Hepatocyte (in vitro differentiated cells): Measurements from ENCODE around the gene NHSL2. TPM values are rescaled to one million over a fixed set of nuclear protein-coding genes. Genes with fewer than 3 reads are reported as not detected.

Source experiments
- DNase-seq: peaks from one replicate; pipeline ENCODE4 v3.0.0-alpha.2; 2016; ENCODE audit warnings: low spot score
- H2AFZ ChIP-seq: fragments of 200-600 bp; sonication (generic); 2 replicates; pipeline ENCODE4 v1.6.0; 2016; ENCODE audit warnings: antibody characterized with exemption, mild to moderate bottlenecking
- H3K27ac ChIP-seq: fragments of 200-600 bp; sonication (generic); 2 replicates; pipeline ENCODE4 v1.5.1; 2016; ENCODE audit warnings: mild to moderate bottlenecking
- H3K27me3 ChIP-seq: fragments of 200-600 bp; sonication (generic); 2 replicates; pipeline ENCODE4 v1.6.1; 2016
- H3K36me3 ChIP-seq: fragments of 200-600 bp; sonication (generic); replicated peaks from 2 replicates; pipeline ENCODE4 v1.5.1; 2016; ENCODE audit warnings: low read depth; ENCODE audit not compliant: insufficient read depth
- H3K4me1 ChIP-seq: fragments of 200-600 bp; sonication (generic); 2 replicates; pipeline ENCODE4 v1.5.1; 2016; ENCODE audit warnings: mild to moderate bottlenecking, moderate library complexity; ENCODE audit not compliant: insufficient read depth
- H3K4me2 ChIP-seq: fragments of 200-600 bp; sonication (generic); 2 replicates; pipeline ENCODE4 v1.6.0; 2016
- H3K4me3 ChIP-seq: fragments of 200-600 bp; sonication (generic); 2 replicates; pipeline ENCODE4 v1.5.1; 2016; ENCODE audit warnings: mild to moderate bottlenecking
- H3K79me2 ChIP-seq: fragments of 200-600 bp; sonication (generic); 2 replicates; pipeline ENCODE4 v1.6.0; 2017; ENCODE audit warnings: mild to moderate bottlenecking
- H3K9me2 ChIP-seq: fragments of 200-600 bp; sonication (generic); replicated peaks from 2 replicates; pipeline ENCODE4 v1.6.0; 2017; ENCODE audit warnings: mild to moderate bottlenecking; ENCODE audit not compliant: insufficient read depth
- H3K9me3 ChIP-seq: fragments of 200-600 bp; sonication (generic); 2 replicates; pipeline ENCODE4 v1.5.1; 2016; ENCODE audit warnings: low read depth, mild to moderate bottlenecking
- H4K20me1 ChIP-seq: fragments of 200-600 bp; sonication (generic); 2 replicates; pipeline ENCODE4 v1.6.0; 2016; ENCODE audit warnings: mild to moderate bottlenecking; ENCODE audit not compliant: insufficient read depth, poor library complexity, severe bottlenecking
- CTCF ChIP-seq: fragments of 200-600 bp; sonication (generic); IDR thresholded peaks from 2 replicates; pipeline ENCODE4 v1.5.1; 2016; ENCODE audit warnings: antibody characterized with exemption, mild to moderate bottlenecking; ENCODE audit not compliant: poor library complexity
- EZH2 ChIP-seq: fragments of 200-600 bp; sonication (generic); IDR thresholded peaks from 2 replicates; pipeline ENCODE4 v1.6.1; 2016; ENCODE audit warnings: antibody characterized with exemption, mild to moderate bottlenecking, borderline replicate concordance
- EZH2phosphoT487 ChIP-seq: fragments of 200-600 bp; sonication (generic); IDR thresholded peaks from one replicate; pipeline ENCODE4 v1.6.1; 2018; ENCODE audit warnings: antibody characterized with exemption, mild to moderate bottlenecking, low read depth, moderate library complexity; ENCODE audit not compliant: unreplicated experiment, severe bottlenecking
- WGBS: methylation state at CpG from one replicate; pipeline ENCODE4 v1.1.6; 2016; ENCODE audit warnings: low lambda C conversion rate; ENCODE audit errors: missing lambda C conversion rate; 5-methylcytosine and 5-hydroxymethylcytosine counted together
- polyA plus RNA-seq: library from polyadenylated mRNA; unstranded; fragments of >200 nt; fragmentation: Nextera tagmentation; extraction: Ambion mirVana; gene quantifications from 2 replicates; pipeline ENCODE4 v1.2.1, GENCODE V29; 2016
- total RNA-seq: library from RNA; depleted of rRNA; stranded (reverse); fragments of >200 nt; gene quantifications from 2 replicates; pipeline ENCODE4 v1.2.3, GENCODE V29; 2014

The NHSL2 gene
- total and polyA plus RNA-seq, 2 experiments from 2014 or later, result 2.3 to 3.2 TPM

DNA sequence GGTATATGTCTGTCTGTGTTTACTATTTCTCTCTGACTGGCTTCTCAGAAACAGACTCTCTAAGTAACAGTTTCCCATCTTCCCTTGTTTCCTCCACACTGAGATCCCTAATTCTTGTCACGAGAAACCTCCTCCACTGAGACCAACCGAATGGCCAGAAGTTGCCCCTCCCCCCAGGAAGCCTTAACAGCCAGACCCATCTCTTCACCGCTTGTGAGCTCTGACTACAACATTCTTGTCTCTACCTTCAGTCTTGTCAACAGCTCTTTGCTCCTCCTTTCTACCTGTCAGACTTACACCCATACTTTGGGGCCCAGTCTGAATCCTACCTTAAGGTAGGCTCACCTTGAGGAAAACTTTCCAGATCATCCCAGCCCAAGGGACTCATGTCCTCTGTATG lies 90.8 kb downstream of the NHSL2 start:
- Histone ChIP-seq H3K9me3 (no peaks in the 10 kb centered on the region), H3K27ac (no peak overlapping the region), H4K20me1 (no peaks in the 10 kb centered on the region), H3K27me3 (no peaks in the 10 kb centered on the region), H3K4me2 (no peak overlapping the region), H3K4me1 (peaks cover 8% of the 10 kb centered on the region), H3K4me3 (no peak overlapping the region), H3K9me2 (no peaks in the 10 kb centered on the region), H3K36me3 (no peaks in the 10 kb centered on the region), H2AFZ (no peak overlapping the region), H3K79me2 (no peaks in the 10 kb centered on the region)
- 47% methylated on average over 3 of the region's 3 CpGs for WGBS
- DNase-seq, result no peak
- no peak for TF ChIP-seq CTCF
- no peak for TF ChIP-seq EZH2
- TF ChIP-seq EZH2phosphoT487, result no peak

DNA sequence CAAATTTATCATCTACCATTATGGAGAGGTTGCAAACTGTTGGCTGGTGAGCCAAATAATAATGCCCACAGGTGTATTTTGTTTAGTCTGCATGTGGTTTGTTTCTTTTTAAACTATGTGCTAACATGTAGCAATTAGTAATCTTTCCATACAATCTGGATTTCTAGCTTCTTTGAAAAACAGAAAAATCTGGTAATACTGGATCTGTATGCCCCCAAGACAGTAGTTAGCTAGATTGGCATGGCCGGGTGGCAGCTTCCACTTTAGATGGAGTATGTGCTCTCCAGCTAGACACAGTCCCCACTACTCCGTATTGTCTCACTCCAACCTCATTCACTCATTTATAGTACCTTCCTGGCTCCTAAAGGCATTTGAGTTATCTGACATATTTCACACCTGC lies 91.3 kb downstream of the NHSL2 start:
- Histone ChIP-seq H3K9me3 (no peaks in the 10 kb centered on the region), H3K4me2 (no peak overlapping the region), H3K36me3 (no peaks in the 10 kb centered on the region), H4K20me1 (no peaks in the 10 kb centered on the region), H3K79me2 (no peaks in the 10 kb centered on the region), H3K4me1 (peaks cover 8% of the 10 kb centered on the region), H3K27me3 (no peaks in the 10 kb centered on the region), H3K4me3 (no peak overlapping the region), H2AFZ (no peak overlapping the region), H3K27ac (no peak overlapping the region), H3K9me2 (no peaks in the 10 kb centered on the region)
- TF ChIP-seq CTCF, result no peak
- TF ChIP-seq EZH2phosphoT487, result no peak
- TF ChIP-seq EZH2, result no peak
- WGBS, result 73% methylated on average over 2 of the region's 2 CpGs
- DNase-seq, result no peak

DNA sequence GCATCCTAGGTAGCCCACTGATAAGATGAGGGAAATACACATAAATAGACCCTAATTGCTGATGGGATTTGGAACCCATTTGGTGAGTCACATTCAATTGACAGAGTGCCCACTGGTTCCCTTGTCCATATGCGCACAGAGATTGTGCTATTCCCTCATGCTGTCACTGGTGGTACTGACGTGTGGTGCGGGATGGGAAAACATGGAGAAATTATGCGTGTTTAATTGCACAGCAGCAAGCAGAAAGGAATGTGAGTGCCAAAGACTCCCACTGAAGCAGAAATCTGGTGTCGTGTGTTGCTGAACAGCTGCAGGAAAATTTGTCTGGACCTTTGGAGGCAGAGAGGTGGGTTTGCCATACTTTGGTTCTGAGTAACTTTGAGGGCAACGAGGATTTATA lies 92.2 kb downstream of the NHSL2 start:
- H3K4me2 ChIP-seq, result no peak overlapping the region
- no peak for TF ChIP-seq CTCF
- TF ChIP-seq EZH2, result no peak
- TF ChIP-seq EZH2phosphoT487, result no peak
- 83% methylated on average over 6 of the region's 6 CpGs for WGBS
- peaks cover 8% of the 10 kb centered on the region for H3K4me1 ChIP-seq
- H4K20me1 ChIP-seq, result no peaks in the 10 kb centered on the region
- no peaks in the 10 kb centered on the region for H3K9me3 ChIP-seq
- no peaks in the 10 kb centered on the region for H3K9me2 ChIP-seq
- H3K27ac ChIP-seq, result no peak overlapping the region
- no peaks in the 10 kb centered on the region for H3K27me3 ChIP-seq
- H3K4me3 ChIP-seq, result no peak overlapping the region
- no peak for DNase-seq
- no peaks in the 10 kb centered on the region for H3K79me2 ChIP-seq
- H3K36me3 ChIP-seq, result no peaks in the 10 kb centered on the region
- no peak overlapping the region for H2AFZ ChIP-seq
